NCI-H1417 treated with DMSO at 0.1 percent for 48 hours (cell line): Measurements from ENCODE around the gene GAGE13.
"Not testable (repeated sequence)": the region's sequence is repeated elsewhere in the genome, so short reads cannot be mapped to it uniquely, and the experiment has no call there.

Source experiments
- DNase-seq: peaks from one replicate; lab custom pipeline; 2025; lab: John Stamatoyannopoulos, UW

The GAGE13 gene

DNA sequence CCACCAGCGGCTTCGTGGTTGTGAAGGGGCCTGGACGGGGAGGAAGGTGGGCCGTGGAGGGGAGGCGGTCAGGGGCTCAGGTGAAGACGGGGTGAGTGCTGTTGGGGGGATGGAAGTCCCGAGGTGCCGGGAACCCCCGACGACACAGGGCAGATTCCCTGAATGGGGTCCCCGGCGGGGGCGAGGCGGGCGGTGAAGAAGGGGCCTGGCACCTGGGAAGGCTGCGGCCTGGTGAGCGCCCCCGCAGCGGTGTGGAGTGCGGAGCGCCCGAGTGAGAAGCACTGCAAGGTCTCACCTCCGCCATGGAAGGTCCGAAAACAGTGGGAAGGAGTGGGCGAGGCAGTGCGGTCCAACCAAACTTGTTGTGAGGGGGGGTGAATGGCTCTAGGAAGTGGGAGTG lies 459 bp downstream of the GAGE13 start:
- not testable (repeated sequence) for DNase-seq

DNA sequence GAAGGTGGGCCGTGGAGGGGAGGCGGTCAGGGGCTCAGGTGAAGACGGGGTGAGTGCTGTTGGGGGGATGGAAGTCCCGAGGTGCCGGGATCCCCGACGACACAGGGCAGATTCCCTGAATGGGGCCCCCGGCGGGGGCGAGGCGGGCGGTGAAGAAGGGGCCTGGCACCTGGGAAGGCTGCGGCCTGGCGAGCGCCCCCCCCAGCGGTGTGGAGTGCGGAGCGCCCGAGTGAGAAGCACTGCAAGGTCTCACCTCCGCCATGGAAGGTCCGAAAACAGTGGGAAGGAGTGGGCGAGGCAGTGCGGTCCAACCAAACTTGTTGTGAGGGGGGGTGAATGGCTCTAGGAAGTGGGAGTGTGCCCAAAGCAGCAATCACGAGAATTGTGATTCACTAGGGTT lies 10.1 kb downstream of the GAGE13 start:
- not testable (repeated sequence) for DNase-seq

DNA sequence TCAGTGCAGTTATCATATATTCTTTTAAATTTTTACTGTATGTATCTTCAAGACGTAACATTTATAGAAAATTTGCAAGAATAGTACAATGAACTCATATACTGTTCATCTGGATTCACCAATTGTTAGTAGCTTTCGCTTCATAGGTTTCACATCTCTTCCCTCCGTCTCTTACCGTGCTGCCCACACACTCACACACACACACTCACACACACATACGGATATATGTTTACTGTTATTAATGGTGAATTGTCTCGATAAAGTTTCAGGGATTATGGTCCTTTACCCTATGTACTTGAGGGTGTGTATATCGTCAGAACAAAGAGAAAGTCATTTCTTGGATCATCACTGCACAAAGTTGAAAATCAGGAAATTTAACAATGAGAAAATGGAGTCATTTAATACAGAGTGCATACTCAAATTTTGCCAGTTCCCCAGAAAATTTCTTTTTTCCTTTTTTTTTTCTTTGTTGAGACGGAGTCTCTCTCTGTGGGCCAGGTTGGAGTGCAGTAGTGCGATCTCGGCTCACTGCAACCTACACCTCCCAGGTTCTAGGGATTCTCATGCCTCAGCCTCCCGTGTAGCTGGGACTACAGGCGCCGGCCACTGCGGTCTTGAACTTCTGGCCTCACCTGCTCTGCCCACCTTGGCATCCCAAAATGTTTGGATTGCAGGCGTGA lies 13.3 kb downstream of the GAGE13 start:
- DNase-seq = not testable (repeated sequence)

DNA sequence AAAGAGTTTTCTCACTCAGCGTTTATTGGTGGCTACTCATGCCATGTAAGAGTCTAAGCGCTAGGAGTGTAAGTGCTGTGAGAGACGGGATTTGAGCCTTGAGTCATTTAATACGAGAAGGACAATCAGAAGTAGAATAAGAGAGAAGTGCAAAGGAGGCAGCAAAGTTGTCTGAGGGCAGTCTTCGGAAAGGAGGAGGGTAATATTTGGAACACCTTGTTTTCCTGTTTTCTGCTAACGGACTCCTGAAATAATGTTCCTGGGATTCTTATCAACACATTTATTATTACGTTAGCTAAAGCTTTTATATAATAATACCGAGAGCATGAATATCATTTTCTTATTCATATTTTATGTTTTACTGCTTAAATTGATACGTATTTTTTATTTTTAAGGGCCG lies 14.0 kb downstream of the GAGE13 start:
- DNase-seq = not testable (repeated sequence)

DNA sequence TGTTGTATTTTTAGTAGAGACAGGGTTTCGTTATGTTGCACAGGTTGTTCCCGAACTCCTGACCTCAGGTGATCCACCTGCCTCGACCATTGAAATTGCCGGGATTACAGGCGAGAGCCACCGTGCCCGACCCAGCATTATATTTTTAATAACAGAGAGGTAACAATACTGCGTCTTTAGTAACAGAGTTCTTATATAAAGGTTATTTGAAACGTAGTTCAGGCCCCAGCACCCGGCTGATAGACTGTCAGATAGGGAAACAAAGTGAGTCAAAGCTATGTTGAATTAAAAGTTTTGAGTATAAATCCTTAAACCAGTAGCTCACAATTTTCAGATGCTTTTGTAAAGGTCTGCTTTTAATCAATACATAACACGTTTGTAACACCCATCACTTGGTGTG lies 14.8 kb downstream of the GAGE13 start:
- not testable (repeated sequence) for DNase-seq
